HUES64 (cell line): ENCODE data around the gene SP140. TPM values are rescaled to one million over a fixed set of nuclear protein-coding genes. Genes with fewer than 3 reads are reported as not detected.

Experiments used
- H3K27ac ChIP-seq: 2 replicates; pipeline ENCODE4 v1.7.0; 2013; ENCODE audit warnings: low read depth, low read length, inconsistent platforms
- H3K27me3 ChIP-seq: 2 replicates; pipeline ENCODE4 v1.6.1; 2013; ENCODE audit warnings: mild to moderate bottlenecking, low read length; ENCODE audit not compliant: insufficient read depth
- H3K36me3 ChIP-seq: 2 replicates; pipeline ENCODE4 v1.6.1; 2013; ENCODE audit warnings: mild to moderate bottlenecking, low read length; ENCODE audit not compliant: insufficient read depth
- H3K4me1 ChIP-seq: 2 replicates; pipeline ENCODE4 v1.6.1; 2013; ENCODE audit warnings: mild to moderate bottlenecking, low read length, moderate library complexity; ENCODE audit not compliant: insufficient read depth
- H3K4me3 ChIP-seq: 2 replicates; pipeline ENCODE4 v1.5.1; 2013; ENCODE audit warnings: mild to moderate bottlenecking, low read length, moderate library complexity
- H3K9ac ChIP-seq: 2 replicates; pipeline ENCODE4 v1.6.1; 2013; ENCODE audit warnings: mild to moderate bottlenecking, low read depth, low read length
- H3K9me3 ChIP-seq: 2 replicates; pipeline ENCODE4 v1.6.1; 2013; ENCODE audit warnings: low read depth, low read length; ENCODE audit not compliant: insufficient read depth
- WGBS: fragments of 150-250, 120-280 bp; methylation state at CpG from one replicate; pipeline ENCODE4 v1.1.7; 2013; ENCODE audit warnings: missing lambda C conversion rate; 5-methylcytosine and 5-hydroxymethylcytosine counted together
- polyA plus RNA-seq, 2 experiments: library from polyadenylated mRNA; stranded (reverse); fragments of 50-300 nt; gene quantifications; one replicate each; pipeline ENCODE4 v1.2.3, GENCODE V29; 2013

Gene SP140
- polyA plus RNA-seq (2013, experiment 1 of 2): 1.0 TPM
- polyA plus RNA-seq (2013, experiment 2 of 2): 0.89 TPM

- 98% methylated on average over 8 of the region's 8 CpGs for WGBS
- peaks cover 4% of the 10 kb centered on the region for H3K4me1 ChIP-seq
These were observed at the start of gene SP140 for GRCh38 chr2:230225486-230225885. Gene SP140, plus strand, starts transcription at chr2:230225736. Its CDS starts 109 bp downstream, at chr2:230225845.

GRCh38 chr2:230176996-230177395 is 48.5 kb upstream of the SP140 start:
- H3K27me3 ChIP-seq: no peaks in the 10 kb centered on the region
- 94% methylated on average over 3 of the region's 3 CpGs for WGBS
- H3K27ac ChIP-seq: no peak overlapping the region
- H3K9me3 ChIP-seq: no peaks in the 10 kb centered on the region
- no peak overlapping the region for H3K9ac ChIP-seq
- peaks cover 12% of the 10 kb centered on the region; the same call in 1 of the 2 replicates for H3K4me1 ChIP-seq
- H3K36me3 ChIP-seq: no peaks in the 10 kb centered on the region
- H3K4me3 ChIP-seq: no peak overlapping the region

More at GRCh38 chr2:230225486-230225885, at the start of gene SP140:
- no peaks in the 10 kb centered on the region for H3K27me3 ChIP-seq
- H3K9ac ChIP-seq: no peak within 1 kb of the TSS
- H3K27ac ChIP-seq: no peak within 1 kb of the TSS
- no peaks in the 10 kb centered on the region for H3K36me3 ChIP-seq
- peaks cover 2% of the 10 kb centered on the region for H3K9me3 ChIP-seq
- H3K4me3 ChIP-seq: no peak within 1 kb of the TSS

GRCh38 chr2:230178546-230179485 is 46.7 kb upstream of the SP140 start:
- no peak overlapping the region for H3K27ac ChIP-seq
- WGBS: 93% methylated on average over 7 of the region's 7 CpGs
- no peaks in the 10 kb centered on the region for H3K27me3 ChIP-seq
- no peaks in the 10 kb centered on the region for H3K36me3 ChIP-seq
- no peak overlapping the region for H3K9ac ChIP-seq
- H3K4me1 ChIP-seq: peaks cover 12% of the 10 kb centered on the region; the same call in 1 of the 2 replicates
- H3K4me3 ChIP-seq: no peak overlapping the region
- no peaks in the 10 kb centered on the region for H3K9me3 ChIP-seq

GRCh38 chr2:230179907-230180306 is 45.6 kb upstream of the SP140 start:
- H3K36me3 ChIP-seq: no peaks in the 10 kb centered on the region
- 70% methylated on average over 7 of the region's 7 CpGs for WGBS
- H3K27ac ChIP-seq: no peak overlapping the region
- H3K4me3 ChIP-seq: no peak overlapping the region
- H3K4me1 ChIP-seq: peaks cover 12% of the 10 kb centered on the region; the same call in 1 of the 2 replicates
- H3K9ac ChIP-seq: no peak overlapping the region
- H3K9me3 ChIP-seq: no peaks in the 10 kb centered on the region
- H3K27me3 ChIP-seq: no peaks in the 10 kb centered on the region

GRCh38 chr2:230181195-230181594 is 44.3 kb upstream of the SP140 start:
- Histone ChIP-seq H3K27ac (no peak overlapping the region), H3K27me3 (no peaks in the 10 kb centered on the region), H3K4me1 (peaks cover 12% of the 10 kb centered on the region; the same call in 1 of the 2 replicates), H3K4me3 (no peak overlapping the region), H3K36me3 (no peaks in the 10 kb centered on the region), H3K9me3 (no peaks in the 10 kb centered on the region), H3K9ac (no peak overlapping the region)
- 98% methylated on average over 2 of the region's 2 CpGs for WGBS

- no peaks in the 10 kb centered on the region for H3K27me3 ChIP-seq
- H3K4me1 ChIP-seq: no peaks in the 10 kb centered on the region
- H3K9ac ChIP-seq: no peak overlapping the region
- H3K4me3 ChIP-seq: no peak overlapping the region
- H3K9me3 ChIP-seq: no peaks in the 10 kb centered on the region
- H3K27ac ChIP-seq: no peak overlapping the region
- 85% methylated on average over 10 of the region's 10 CpGs for WGBS
- no peaks in the 10 kb centered on the region for H3K36me3 ChIP-seq
These were observed 40.6 kb upstream of the SP140 start for GRCh38 chr2:230184727-230185578.

- H3K27ac ChIP-seq: no peak overlapping the region
These were observed 23.0 kb upstream of the SP140 start for GRCh38 chr2:230202430-230203109.

GRCh38 chr2:230203110-230203676 is 22.3 kb upstream of the SP140 start:
- Histone ChIP-seq H3K9me3 (no peaks in the 10 kb centered on the region), H3K36me3 (no peaks in the 10 kb centered on the region), H3K9ac (no peak overlapping the region), H3K27me3 (no peaks in the 10 kb centered on the region), H3K4me1 (no peaks in the 10 kb centered on the region), H3K4me3 (no peak overlapping the region), H3K27ac (no peak overlapping the region)
- 94% methylated on average over 15 of the region's 15 CpGs for WGBS

More at GRCh38 chr2:230202430-230203109, 23.0 kb upstream of the SP140 start:
- Histone ChIP-seq H3K9me3 (no peaks in the 10 kb centered on the region), H3K4me1 (no peaks in the 10 kb centered on the region), H3K27me3 (no peaks in the 10 kb centered on the region), H3K4me3 (no peak overlapping the region), H3K36me3 (no peaks in the 10 kb centered on the region), H3K9ac (no peak overlapping the region)
- 96% methylated on average over 10 of the region's 10 CpGs for WGBS

GRCh38 chr2:230205034-230205433 is 20.5 kb upstream of the SP140 start:
- no peak overlapping the region for H3K9ac ChIP-seq
- H3K4me3 ChIP-seq: no peak overlapping the region
- H3K27me3 ChIP-seq: no peaks in the 10 kb centered on the region
- no peak overlapping the region for H3K27ac ChIP-seq
- no peaks in the 10 kb centered on the region for H3K9me3 ChIP-seq
- no peaks in the 10 kb centered on the region for H3K36me3 ChIP-seq
- H3K4me1 ChIP-seq: no peaks in the 10 kb centered on the region
- WGBS: 88% methylated on average over 1 of the region's 1 CpG

- no peaks in the 10 kb centered on the region for H3K4me1 ChIP-seq
- no peaks in the 10 kb centered on the region for H3K27me3 ChIP-seq
- WGBS: 89% methylated on average over 2 of the region's 2 CpGs
- no peak overlapping the region for H3K4me3 ChIP-seq
- no peak overlapping the region for H3K9ac ChIP-seq
- no peaks in the 10 kb centered on the region for H3K9me3 ChIP-seq
- no peaks in the 10 kb centered on the region for H3K36me3 ChIP-seq
- H3K27ac ChIP-seq: no peak overlapping the region
These were observed 19.8 kb upstream of the SP140 start for GRCh38 chr2:230205721-230206120.
